ENCODE data around the gene CXCL8.
"Not testable (repeated sequence)": the region's sequence is repeated elsewhere in the genome, so short reads cannot be mapped to it uniquely, and the experiment has no call there.

CXCL8 gene

DNA sequence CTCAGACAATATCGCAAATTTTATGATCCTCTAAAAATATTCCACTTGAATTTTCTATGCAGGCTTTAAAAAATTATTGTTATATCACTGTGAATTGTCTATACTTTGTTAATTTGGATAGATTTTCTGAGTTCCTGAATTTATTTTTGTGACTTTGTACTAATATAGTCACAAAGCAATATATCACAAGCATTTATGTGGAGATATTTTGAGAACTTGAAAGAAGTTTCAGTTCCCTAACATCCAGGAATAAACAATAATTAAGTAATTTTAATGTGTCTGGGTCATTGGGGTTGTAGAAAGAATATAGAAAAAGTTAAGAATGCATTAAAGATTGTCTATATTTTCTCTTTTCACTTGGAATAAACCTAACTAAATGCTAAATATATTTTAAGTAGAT lies 32.0 kb downstream of the CXCL8 start:
- TF ChIP-seq CTCF (conservative IDR thresholded peaks at IDR 0.05) (no peak), ZFX (IDR thresholded peaks at IDR 0.05) (no peak)
- H3K27ac ChIP-seq, result no peak overlapping the region

DNA sequence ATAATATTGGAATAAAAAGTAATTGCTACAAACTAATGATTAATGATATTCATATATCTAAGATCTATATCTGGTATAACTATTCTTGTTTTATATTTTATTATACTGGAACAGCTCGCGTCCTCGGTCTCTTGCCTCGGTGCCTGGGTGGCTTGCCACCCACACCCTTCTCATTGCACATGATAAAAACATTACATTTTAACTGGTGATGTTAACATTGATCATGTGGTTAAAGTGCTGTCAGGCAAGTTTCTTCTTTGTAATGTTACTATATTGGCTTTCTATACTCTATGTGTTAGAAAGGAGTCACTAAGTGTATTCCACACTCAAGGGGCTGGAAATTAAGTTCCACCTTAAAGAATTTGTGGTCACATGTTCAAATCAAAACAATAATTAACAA lies 34.0 kb downstream of the CXCL8 start:
- not testable (repeated sequence) for H3K27ac ChIP-seq

- H3K27ac ChIP-seq, result no peak overlapping the region
- TF ChIP-seq CTCF (conservative IDR thresholded peaks at IDR 0.05) (no peak), ZFX (IDR thresholded peaks at IDR 0.05) (no peak)
These were observed 36.0 kb downstream of the CXCL8 start for GRCh38 chr4:73776321-73776729.

- TF ChIP-seq CTCF (conservative IDR thresholded peaks at IDR 0.05) (no peak), ZFX (IDR thresholded peaks at IDR 0.05) (no peak)
These were observed 37.2 kb downstream of the CXCL8 start for GRCh38 chr4:73777612-73778011.

DNA sequence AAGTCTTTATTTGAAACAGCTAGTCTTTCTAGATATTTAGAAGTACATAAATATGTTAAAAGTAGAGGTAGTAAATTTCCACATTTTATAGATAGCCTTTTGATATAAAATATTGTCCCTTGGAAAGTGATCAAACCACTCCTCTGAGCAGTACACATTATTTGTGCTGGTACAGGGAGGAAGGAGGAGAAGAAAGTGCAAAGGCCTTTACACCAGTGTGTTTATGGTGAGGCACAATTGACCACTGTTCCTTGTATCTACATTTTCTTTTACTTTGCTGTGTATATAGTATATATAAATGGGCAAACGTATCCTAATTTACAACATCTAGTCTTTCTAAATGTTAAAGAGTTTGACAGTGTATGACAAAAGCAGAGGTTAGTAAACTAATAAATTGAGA lies 39.9 kb downstream of the CXCL8 start:
- no peak overlapping the region for H3K27ac ChIP-seq
- no peak for TF ChIP-seq CTCF (conservative IDR thresholded peaks at IDR 0.05)
- no peak for TF ChIP-seq ZFX (IDR thresholded peaks at IDR 0.05)

More at GRCh38 chr4:73777612-73778011, 37.2 kb downstream of the CXCL8 start:
- H3K27ac ChIP-seq, result no peak overlapping the region

GRCh38 chr4:73780834-73781233 lies 40.5 kb downstream of the CXCL8 start:
- H3K27ac ChIP-seq, result no peak overlapping the region
- no peak for TF ChIP-seq CTCF (conservative IDR thresholded peaks at IDR 0.05)
- TF ChIP-seq ZFX (IDR thresholded peaks at IDR 0.05), result no peak

GRCh38 chr4:73788411-73788810 lies 48.0 kb downstream of the CXCL8 start:
- H3K27ac ChIP-seq, result no peak overlapping the region
- TF ChIP-seq CTCF (conservative IDR thresholded peaks at IDR 0.05) (no peak), ZFX (IDR thresholded peaks at IDR 0.05) (no peak)
